DMS79 treated with DMSO at 0.1 percent for 48 hours (cell line): ENCODE results near the gene KTN1.

Experiments used
- DNase-seq: peaks from one replicate; lab custom pipeline; 2025; lab: John Stamatoyannopoulos, UW

Gene KTN1

DNA sequence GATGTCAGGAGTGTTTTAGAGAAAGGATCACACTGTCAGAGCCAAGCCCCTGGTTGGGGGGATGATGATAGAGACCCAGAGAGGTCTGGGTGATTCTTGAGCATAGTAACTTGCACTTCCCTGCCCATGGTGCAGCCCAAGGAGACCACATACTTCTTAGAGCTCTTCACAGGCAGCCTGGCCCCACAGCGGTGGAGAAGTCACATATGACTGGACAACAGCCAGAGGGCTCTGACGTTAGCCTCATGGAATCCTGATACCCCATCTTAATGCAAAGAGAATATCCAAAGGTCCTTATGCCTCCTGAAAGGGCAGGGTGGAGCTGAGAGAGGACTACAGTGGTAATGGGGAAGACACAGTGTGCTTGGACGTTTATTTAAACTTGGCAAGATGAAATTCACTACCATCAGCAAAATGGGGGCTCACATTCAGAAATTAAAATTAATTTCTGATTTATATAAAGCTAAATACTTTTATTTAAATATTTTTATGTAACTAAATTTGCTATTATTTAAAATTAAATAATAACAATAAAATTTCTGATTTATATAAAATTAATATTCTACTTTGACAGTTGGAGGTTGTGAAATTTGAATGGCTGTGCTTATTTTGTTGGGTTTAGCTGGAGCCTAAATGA, 131.3 kb downstream of the KTN1 start:
- no peak for DNase-seq

DNA sequence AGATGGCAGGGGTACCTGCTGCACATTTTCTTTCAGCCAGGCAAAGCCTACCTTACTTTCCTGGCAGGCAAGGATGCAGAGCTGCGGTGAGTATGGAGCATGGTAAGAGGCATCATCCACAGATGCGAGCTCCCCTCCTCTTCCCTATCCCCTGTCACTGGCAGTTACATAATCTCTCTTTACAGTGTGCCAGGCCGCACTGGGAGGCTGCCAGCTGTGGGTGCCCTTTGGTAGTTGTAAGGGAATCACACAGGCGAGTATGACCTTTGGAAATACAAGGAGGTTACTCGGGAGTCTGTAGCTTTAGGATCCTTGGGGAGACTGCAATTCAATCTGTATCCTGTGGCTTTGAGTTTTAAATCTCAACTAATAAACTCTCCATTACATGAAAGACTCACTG, 132.5 kb downstream of the KTN1 start:
- DNase-seq = no peak

GRCh38 chr14:55713486-55713885, 133.5 kb downstream of the KTN1 start:
- DNase-seq = no peak

DNA sequence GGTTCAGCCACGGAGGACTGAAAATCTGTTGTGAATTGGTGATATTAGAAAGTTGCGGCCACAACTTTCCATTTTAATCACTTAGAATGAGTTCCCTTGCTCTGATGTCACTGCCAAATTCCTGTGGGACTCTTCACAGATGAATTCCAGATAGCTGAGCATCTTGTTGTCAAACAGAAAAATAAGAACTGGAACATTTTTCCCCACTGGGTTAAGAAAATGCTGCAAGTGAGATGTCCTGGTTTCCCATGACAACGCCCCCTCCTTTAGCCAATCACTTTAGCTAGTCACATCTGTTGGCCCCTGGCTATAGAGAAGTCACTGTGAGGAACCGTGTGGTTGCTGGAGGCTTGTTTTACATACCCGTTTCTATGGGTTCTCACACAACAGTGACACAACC, 135.9 kb downstream of the KTN1 start:
- no peak for DNase-seq

GRCh38 chr14:55717621-55718020, 137.6 kb downstream of the KTN1 start:
- DNase-seq = no peak

GRCh38 chr14:55718551-55718950, 138.5 kb downstream of the KTN1 start:
- DNase-seq = peak; percentile 45

DNA sequence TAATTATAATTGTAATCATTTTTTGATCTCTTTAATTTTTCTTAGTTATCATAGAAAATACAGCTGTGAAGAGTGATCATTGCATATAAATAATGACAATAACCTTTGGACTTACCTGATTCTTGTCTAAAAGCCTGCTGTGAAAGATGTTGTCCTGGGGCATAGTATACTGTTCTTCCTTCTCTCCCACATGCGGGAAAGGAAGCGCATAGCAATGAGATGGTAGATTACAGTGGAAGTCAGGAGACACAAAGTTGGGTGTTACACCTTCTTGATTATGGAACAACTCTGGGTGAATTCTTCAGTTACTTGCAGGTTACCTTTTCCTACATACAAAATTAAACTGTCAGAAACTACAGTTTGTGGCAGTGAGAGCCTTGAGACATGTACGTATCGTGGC, 140.8 kb downstream of the KTN1 start:
- no peak for DNase-seq

- DNase-seq = peak; percentile 85
These were observed 141.3 kb downstream of the KTN1 start for GRCh38 chr14:55721353-55721752.

DNA sequence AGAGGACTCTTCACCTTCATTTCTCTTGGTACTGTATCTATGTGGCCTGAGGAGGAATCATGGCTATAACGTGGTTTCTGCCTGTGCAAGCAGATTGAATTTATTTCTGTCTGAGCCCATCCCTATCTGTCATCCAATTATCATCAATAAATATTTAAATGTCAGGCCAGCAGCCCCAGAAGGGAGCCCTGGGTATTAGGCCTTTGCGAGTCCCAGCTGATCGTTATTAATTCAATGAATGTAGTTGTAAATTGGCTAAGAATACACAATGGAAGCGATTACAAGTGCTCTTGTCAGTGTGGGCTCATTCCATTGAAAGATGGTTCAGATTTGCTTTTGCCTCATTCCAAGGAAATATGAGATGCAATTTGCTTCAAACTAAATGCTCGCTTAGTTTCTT, 142.0 kb downstream of the KTN1 start:
- peak; percentile 74 for DNase-seq

DNA sequence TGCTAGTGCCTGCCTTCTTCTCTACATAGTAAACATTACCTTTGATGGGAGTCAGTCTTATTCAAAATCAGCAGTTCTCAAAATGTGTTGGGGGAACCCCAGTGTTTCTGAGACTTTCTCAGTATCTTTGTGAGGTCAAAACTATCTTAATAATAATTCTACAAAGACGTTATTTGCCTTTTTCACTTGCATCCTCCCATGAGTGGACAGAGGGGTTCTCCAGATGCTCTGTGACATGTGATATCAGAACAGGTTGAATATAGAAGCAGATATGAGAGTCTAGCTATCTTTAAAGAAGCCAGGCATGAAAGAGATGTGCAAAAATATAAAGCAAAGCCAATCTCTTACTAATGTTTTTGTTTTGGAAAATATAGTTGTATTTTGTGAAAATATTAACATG, 144.7 kb downstream of the KTN1 start:
- DNase-seq = no peak

DNA sequence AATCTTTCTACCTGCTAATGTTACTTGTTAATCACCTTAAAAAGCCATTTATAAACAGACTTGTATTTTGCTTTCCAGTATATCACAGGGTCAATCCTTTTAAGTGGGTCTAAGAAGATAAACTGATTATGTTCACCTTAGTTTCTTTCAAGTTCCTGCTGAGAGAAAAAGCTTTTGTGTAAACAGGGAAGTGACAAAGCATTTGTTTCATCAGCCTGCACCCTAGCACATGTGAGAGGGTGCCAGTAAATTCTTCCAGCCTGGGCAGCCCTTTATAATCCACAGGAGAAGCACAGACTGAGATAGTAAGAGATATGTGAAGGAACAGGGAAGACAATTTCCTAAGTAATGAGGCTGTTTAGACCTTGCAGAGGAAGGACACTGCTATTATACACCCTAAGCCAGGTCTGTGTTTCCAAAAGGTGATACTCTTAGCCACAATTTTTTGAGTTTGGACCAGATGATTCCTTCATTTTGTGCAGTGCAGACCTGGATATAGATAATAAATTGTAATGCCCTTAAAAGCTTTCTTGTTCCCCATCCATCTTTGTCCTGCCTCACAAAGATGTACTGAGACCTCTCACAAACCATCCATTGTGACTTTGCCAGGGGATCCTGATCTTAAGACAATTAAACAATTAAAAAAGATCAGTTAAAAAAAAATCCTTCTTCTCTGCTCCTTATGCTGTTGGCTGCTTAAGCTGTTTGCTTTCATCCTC, 150.7 kb downstream of the KTN1 start:
- DNase-seq = peak; percentile 57

DNA sequence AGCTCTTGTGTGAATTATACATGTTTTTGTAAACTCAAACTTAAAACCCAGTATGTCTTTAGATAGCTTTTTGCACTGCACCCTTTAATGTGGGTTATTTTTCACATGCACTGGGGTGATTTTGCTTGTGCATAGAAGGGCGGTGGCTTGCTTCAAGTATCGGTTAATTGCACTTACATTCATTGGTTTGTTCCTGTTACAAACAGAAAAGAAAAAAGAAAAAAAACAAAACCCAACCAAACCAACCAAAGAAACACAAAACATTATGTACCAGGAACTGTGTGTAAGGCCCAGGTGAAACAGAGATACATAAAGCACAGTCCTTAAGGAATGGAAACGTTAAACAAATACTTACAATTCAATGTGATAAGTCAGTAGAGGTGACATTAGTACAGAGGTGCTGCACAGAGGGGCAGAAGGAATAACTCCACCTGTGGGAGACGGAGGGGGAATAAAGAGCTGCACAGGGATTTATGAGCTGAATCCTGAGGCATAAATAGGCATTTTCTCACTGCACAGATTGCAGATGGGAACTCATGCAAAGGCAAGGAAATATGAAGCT, 151.4 kb downstream of the KTN1 start:
- peak; percentile 61 for DNase-seq

DNA sequence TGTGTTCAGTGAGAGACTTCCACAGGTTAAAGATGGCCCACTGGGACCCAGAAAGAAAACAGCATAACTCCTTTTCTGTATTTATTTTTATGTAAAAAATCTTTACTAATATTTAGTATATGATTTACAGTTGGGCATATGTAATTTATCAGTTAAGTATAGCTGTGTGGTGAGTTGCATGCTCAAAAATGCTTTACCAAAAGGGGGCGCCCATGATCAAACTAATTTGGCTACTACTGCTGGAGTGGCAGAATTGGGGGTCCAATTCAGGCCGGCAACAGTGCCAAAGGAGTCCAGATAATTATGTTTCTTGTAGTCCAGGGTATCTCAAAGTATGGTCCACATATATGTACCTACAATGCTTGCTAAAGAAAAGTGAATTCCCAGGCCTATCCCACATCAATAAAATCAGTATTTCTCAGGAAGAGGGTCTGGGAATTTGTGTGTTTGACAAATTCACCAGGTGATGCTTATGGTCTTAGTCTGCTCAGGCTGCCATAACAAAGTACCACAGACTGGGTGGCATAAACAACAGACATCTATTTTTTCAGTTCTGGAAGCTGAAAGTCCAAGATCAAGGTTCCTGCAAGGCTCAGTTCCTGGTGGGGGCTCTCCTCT, 152.0 kb downstream of the KTN1 start:
- DNase-seq = peak; percentile 30

DNA sequence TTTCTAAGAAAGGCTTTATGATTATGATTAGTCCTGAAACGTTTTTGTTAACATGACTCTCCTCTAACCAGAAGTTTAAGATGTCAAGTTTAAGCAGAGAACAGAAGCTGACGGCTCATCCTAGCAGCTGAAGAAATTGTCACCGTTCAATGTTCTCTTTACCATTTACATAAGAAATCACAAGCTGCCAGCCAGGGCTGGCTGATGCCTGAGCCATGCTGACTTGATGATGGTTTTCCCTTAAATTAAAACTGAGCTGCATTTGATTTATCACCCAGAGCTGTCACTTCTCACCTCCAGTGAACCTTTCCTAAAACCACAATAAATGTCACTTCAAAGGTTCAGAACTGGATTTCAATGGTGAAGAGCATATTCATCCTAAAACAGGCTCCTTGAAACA, 153.6 kb downstream of the KTN1 start:
- no peak for DNase-seq
